HG03378 (cell line): Measurements from ENCODE around the gene TMEM132C.
"Not testable (repeated sequence)": the region's sequence is repeated elsewhere in the genome, so short reads cannot be mapped to it uniquely, and the experiment has no call there.

ENCODE experiments used
- ATAC-seq: cut with Tn5 transposase; IDR thresholded peaks from one replicate; pipeline ENCODE4 v1.9.1; 2021; ENCODE audit warnings: mild to moderate bottlenecking, moderate library complexity; ENCODE audit not compliant: unreplicated experiment

Gene TMEM132C

DNA sequence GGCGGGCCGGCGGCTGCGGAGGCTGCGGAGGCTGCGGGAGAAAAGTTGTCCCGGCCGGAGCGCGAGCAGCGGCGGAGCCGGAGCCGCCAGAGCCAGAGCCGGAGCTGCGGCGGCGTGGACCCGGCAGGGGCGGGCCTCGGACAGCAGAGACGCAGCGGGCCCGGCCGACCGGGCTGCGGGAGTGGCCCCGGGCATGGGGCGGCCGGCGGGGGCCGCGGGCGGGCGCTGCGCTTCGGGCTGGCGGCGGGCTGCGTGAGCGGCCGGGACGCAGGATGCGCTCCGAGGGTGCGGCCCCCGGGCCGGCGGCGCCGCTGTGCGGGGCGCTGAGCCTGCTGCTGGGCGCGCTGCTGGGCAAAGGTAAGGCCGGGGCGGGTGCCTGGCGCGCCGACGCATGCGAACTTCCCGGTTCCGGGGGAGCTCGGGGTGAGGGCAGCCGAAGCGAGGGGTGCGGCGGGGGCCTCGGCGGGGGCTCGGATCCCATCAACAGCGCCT, at the start of gene TMEM132C:
TMEM132C (plus strand) TSS at position 40 of the 492 bp plus-strand sequence; CDS start at position 273, 233 bp downstream.
- no peak for ATAC-seq

DNA sequence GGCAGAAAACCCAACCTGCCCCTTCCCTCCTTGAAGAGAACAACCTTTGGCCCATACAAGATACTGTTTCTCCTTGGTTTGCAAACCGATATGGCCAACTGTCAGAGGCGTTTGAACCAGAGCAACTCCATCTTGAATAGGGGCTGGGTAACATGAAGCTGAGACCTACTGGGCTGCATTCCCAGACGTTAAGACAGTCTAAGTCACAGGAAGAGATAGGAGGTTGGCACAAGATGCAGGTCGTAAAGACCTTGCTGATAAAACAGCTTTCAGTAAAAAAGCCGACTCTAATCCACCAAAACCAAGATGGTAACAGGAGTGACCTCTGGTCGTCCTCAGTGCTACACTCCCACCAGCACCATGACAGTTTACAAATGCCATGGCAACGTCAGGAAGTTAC, 42.7 kb upstream of the TMEM132C start:
- ATAC-seq: no peak

GRCh38 chr12:128228581-128228980, 38.4 kb upstream of the TMEM132C start:
- no peak for ATAC-seq

GRCh38 chr12:128235635-128236417, 31.1 kb upstream of the TMEM132C start:
- no peak for ATAC-seq

GRCh38 chr12:128236525-128236924, 30.4 kb upstream of the TMEM132C start:
- no peak for ATAC-seq

DNA sequence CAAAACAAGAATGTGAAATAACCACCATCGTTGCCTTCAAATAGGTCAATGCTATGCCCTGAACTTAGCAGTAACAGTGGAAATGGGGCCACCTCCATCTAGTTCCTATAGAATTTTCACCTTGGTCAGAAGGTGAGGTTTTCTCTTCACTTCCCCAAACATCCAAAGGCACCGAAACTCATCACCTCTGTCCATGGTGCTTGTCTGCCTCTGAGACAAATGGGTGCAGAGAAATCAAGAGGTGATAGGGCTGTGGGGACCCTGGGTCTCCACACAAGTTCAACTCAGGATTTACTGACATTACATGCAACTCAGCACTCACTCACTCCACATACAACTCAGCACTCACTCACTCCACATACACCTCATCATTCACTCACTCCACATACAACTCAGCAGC, 26.2 kb upstream of the TMEM132C start:
- no peak for ATAC-seq

- no peak for ATAC-seq
These were observed 21.8 kb upstream of the TMEM132C start for GRCh38 chr12:128245121-128245520.

DNA sequence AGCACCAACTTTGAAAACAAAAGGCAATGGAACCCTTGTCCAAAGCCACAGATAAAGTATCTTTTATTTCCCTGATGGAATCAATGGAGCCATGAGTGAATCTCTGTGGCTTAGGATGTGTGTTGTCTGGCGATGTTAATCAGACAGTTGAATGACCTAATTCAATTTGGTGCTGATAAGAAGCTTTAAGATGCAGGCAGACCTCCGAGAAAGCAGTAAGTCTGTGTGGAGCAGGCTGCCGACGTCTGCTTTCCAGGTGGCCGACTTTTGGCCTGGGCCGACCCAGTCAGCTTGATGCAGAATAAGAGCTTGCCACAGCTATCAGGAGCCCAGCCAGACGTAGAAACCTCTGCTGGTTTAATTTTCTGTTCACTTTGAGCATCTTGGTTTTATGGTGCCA, 21.1 kb upstream of the TMEM132C start:
- no peak for ATAC-seq

- no peak for ATAC-seq
These were observed 16.9 kb upstream of the TMEM132C start for GRCh38 chr12:128250096-128250495.

DNA sequence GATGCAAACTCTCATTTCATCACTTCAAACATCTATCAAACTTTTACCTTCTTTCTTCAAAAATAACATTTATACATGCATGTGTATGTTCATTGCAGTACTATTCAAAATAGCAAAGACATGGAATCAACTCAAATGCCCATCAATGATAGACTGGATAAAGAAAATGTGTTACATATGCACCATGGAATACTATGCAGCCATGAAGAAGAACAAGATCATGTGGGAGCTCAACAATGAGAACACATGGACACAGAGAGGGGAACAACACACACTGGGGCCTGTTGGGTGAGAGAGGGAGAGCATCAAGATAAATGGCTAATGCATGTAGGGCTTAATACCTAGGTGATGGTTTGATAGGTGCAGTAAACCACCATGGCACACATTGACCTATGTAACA, 13.1 kb upstream of the TMEM132C start:
- not testable (repeated sequence) for ATAC-seq

- no peak for ATAC-seq
These were observed 8.0 kb upstream of the TMEM132C start for GRCh38 chr12:128258866-128259555.

DNA sequence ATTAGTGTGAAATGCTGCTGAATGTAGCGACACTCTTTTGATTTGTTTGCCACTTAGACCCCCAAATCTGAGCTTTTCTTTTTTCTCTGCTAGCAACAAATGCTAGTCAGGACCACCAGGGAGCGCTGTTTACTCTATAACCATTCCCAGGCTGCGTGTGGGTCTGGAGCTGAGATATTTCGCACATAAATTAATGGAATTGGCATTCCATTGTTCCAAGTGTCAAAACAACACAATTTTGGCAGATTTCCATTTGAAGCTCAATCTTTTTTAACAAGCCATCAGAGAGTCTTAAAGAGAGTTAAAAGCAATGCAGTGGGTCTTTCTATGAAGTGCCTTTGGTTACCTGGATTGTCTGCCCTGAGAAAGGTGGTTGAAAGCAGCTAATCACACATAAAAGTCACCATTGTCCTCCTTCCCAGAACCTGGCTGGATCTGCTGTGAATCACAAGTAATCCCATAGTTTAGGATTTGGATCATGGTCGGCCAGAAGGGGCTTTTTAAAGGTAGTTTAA, 7.4 kb upstream of the TMEM132C start:
- no peak for ATAC-seq

- no peak for ATAC-seq
These were observed 5.2 kb upstream of the TMEM132C start for GRCh38 chr12:128261757-128262156.

- no peak for ATAC-seq
These were observed 1.4 kb upstream of the TMEM132C start for GRCh38 chr12:128265566-128265965.

GRCh38 chr12:128266086-128266485, 884 bp upstream of the TMEM132C start:
- ATAC-seq: no peak

DNA sequence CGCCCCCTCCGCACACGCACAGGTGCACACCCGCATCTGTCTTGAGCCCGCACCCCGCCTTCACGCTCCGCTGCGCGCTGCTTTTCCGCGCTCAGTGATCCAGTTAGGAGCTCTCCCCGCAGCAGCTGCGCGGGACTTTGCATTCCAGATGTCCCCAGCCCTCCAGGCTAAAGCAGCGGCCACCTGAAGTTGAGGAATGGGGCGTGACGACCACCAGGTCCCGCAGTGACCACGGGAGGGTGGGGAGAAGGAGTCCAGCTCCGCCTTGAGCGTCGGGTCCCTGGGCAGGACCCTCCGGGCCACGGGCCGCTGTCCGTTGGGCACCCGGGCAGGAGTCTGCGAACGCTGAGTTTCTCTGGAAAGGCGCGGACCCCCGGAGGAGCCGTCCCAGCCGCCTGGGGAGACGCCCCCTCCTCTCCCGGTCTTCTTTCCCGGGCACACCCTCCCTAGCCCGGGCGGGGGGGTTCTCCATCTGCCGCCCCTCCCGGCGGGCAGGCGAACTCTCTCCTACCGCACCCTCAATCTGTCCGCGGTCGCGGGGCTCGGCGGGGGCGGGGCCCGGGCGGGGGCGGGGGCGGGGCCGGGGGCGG, 334 bp upstream of the TMEM132C start:
- no peak for ATAC-seq

- no peak for ATAC-seq
These were observed 845 bp downstream of the TMEM132C start for GRCh38 chr12:128267651-128268378.

GRCh38 chr12:128268379-128268995, 1.5 kb downstream of the TMEM132C start:
- ATAC-seq: no peak

GRCh38 chr12:128269181-128269591, 2.2 kb downstream of the TMEM132C start:
- no peak for ATAC-seq

- no peak for ATAC-seq
These were observed 9.5 kb downstream of the TMEM132C start for GRCh38 chr12:128276471-128276870.
